ENCODE data around the gene CPS1.
A peak's percentile ranks its signal among the peaks of the same experiment; 100 is the strongest.

The CPS1 gene

GRCh38 chr2:210617732-210618330 is 61.4 kb downstream of the CPS1 start:
- H3K27me3 Mint-ChIP-seq = no peaks in the 10 kb centered on the region
- no peaks in the 10 kb centered on the region for H3K9me3 Mint-ChIP-seq
- ATAC-seq (no peak), DNase-seq (no peak)
- H3K27ac Mint-ChIP-seq = no peak overlapping the region
- H3K4me3 Mint-ChIP-seq = no peak overlapping the region
- H3K4me1 Mint-ChIP-seq = no peaks in the 10 kb centered on the region

GRCh38 chr2:210620456-210620855 is 64.1 kb downstream of the CPS1 start:
- Mint-ChIP-seq H3K27me3 (no peaks in the 10 kb centered on the region), H3K9me3 (no peaks in the 10 kb centered on the region), H3K4me3 (no peak overlapping the region), H3K4me1 (no peaks in the 10 kb centered on the region), H3K27ac (no peak overlapping the region)
- ATAC-seq (no peak), DNase-seq (no peak)

- Mint-ChIP-seq H3K4me1 (no peaks in the 10 kb centered on the region), H3K27ac (no peak overlapping the region), H3K4me3 (no peak overlapping the region), H3K27me3 (no peaks in the 10 kb centered on the region), H3K9me3 (no peaks in the 10 kb centered on the region)
- ATAC-seq (no peak), DNase-seq (no peak)
These were observed 67.1 kb downstream of the CPS1 start for GRCh38 chr2:210623506-210623905.

- no peak for ATAC-seq
- no peaks in the 10 kb centered on the region for H3K27me3 Mint-ChIP-seq
- H3K4me3 Mint-ChIP-seq = no peak overlapping the region
- no peaks in the 10 kb centered on the region for H3K9me3 Mint-ChIP-seq
- H3K27ac Mint-ChIP-seq = no peak overlapping the region
- no peaks in the 10 kb centered on the region for H3K4me1 Mint-ChIP-seq
- DNase-seq = no peak
These were observed 70.5 kb downstream of the CPS1 start for GRCh38 chr2:210626849-210627248.

- ATAC-seq = no peak
- H3K4me3 Mint-ChIP-seq = no peak overlapping the region
- H3K27me3 Mint-ChIP-seq = no peaks in the 10 kb centered on the region
- H3K4me1 Mint-ChIP-seq = no peaks in the 10 kb centered on the region
- DNase-seq = no peak
- no peak overlapping the region for H3K27ac Mint-ChIP-seq
- no peaks in the 10 kb centered on the region for H3K9me3 Mint-ChIP-seq
These were observed 74.6 kb downstream of the CPS1 start for GRCh38 chr2:210630873-210631560.

- H3K4me3 Mint-ChIP-seq = no peak overlapping the region
- no peak overlapping the region for H3K27ac Mint-ChIP-seq
- no peaks in the 10 kb centered on the region for H3K27me3 Mint-ChIP-seq
- no peak for ATAC-seq
- peaks cover 0 to 4% of the 10 kb centered on the region in 2 donors for H3K9me3 Mint-ChIP-seq
- DNase-seq = no peak
- no peaks in the 10 kb centered on the region for H3K4me1 Mint-ChIP-seq
These were observed 77.3 kb downstream of the CPS1 start for GRCh38 chr2:210633699-210634098.

GRCh38 chr2:210635257-210635656 is 78.9 kb downstream of the CPS1 start:
- H3K27me3 Mint-ChIP-seq = no peaks in the 10 kb centered on the region
- ATAC-seq (peak; percentile 28), DNase-seq (no peak)
- no peak overlapping the region for H3K27ac Mint-ChIP-seq
- peaks cover 0 to 4% of the 10 kb centered on the region in 2 donors for H3K9me3 Mint-ChIP-seq
- no peak overlapping the region for H3K4me3 Mint-ChIP-seq
- no peaks in the 10 kb centered on the region for H3K4me1 Mint-ChIP-seq

- Mint-ChIP-seq H3K4me3 (no peak overlapping the region), H3K9me3 (peaks cover 0 to 4% of the 10 kb centered on the region in 2 donors), H3K27ac (no peak overlapping the region), H3K27me3 (no peaks in the 10 kb centered on the region), H3K4me1 (no peaks in the 10 kb centered on the region)
- ATAC-seq (no peak), DNase-seq (no peak)
These were observed 85.9 kb downstream of the CPS1 start for GRCh38 chr2:210642333-210642732.

GRCh38 chr2:210647151-210647550 is 90.8 kb downstream of the CPS1 start:
- Mint-ChIP-seq H3K27ac (no peak overlapping the region), H3K9me3 (no peaks in the 10 kb centered on the region), H3K27me3 (no peaks in the 10 kb centered on the region), H3K4me3 (no peak overlapping the region), H3K4me1 (no peaks in the 10 kb centered on the region)
- DNase-seq (no peak), ATAC-seq (no peak)

- no peak overlapping the region for H3K27ac Mint-ChIP-seq
- H3K9me3 Mint-ChIP-seq = no peaks in the 10 kb centered on the region
- no peak for DNase-seq
- H3K27me3 Mint-ChIP-seq = no peaks in the 10 kb centered on the region
- H3K4me1 Mint-ChIP-seq = no peaks in the 10 kb centered on the region
- no peak overlapping the region for H3K4me3 Mint-ChIP-seq
- no peak for ATAC-seq
These were observed 97.7 kb downstream of the CPS1 start for GRCh38 chr2:210654091-210654490.

- no peak overlapping the region for H3K4me3 Mint-ChIP-seq
- H3K9me3 Mint-ChIP-seq = peaks cover 0 to 8% of the 10 kb centered on the region in 2 donors
- no peak for ATAC-seq
- no peak overlapping the region for H3K27ac Mint-ChIP-seq
- DNase-seq = no peak
- no peaks in the 10 kb centered on the region for H3K4me1 Mint-ChIP-seq
- H3K27me3 Mint-ChIP-seq = no peaks in the 10 kb centered on the region
These were observed 99.0 kb downstream of the CPS1 start for GRCh38 chr2:210655229-210655975.

GRCh38 chr2:210657874-210658273 is 101.5 kb downstream of the CPS1 start:
- ATAC-seq (no peak), DNase-seq (no peak)
- H3K27ac Mint-ChIP-seq = no peak overlapping the region
- no peaks in the 10 kb centered on the region for H3K4me1 Mint-ChIP-seq
- H3K27me3 Mint-ChIP-seq = no peaks in the 10 kb centered on the region
- H3K4me3 Mint-ChIP-seq = no peak overlapping the region
- H3K9me3 Mint-ChIP-seq = peaks cover 0 to 12% of the 10 kb centered on the region in 2 donors

GRCh38 chr2:210660751-210661150 is 104.4 kb downstream of the CPS1 start:
- Mint-ChIP-seq H3K4me1 (no peaks in the 10 kb centered on the region), H3K9me3 (peaks cover 0 to 12% of the 10 kb centered on the region in 2 donors), H3K4me3 (no peak overlapping the region), H3K27ac (no peak overlapping the region), H3K27me3 (no peaks in the 10 kb centered on the region)
- no peak for ATAC-seq
- no peak for DNase-seq

- H3K27me3 Mint-ChIP-seq = no peaks in the 10 kb centered on the region
- no peak overlapping the region for H3K27ac Mint-ChIP-seq
- DNase-seq = no peak
- H3K4me1 Mint-ChIP-seq = no peaks in the 10 kb centered on the region
- no peak overlapping the region for H3K4me3 Mint-ChIP-seq
- H3K9me3 Mint-ChIP-seq = peaks cover 0 to 12% of the 10 kb centered on the region in 2 donors
- ATAC-seq = no peak
These were observed 106.2 kb downstream of the CPS1 start for GRCh38 chr2:210662560-210662959.

GRCh38 chr2:210663631-210664089 is 107.3 kb downstream of the CPS1 start:
- no peak overlapping the region for H3K27ac Mint-ChIP-seq
- no peak overlapping the region for H3K4me3 Mint-ChIP-seq
- no peaks in the 10 kb centered on the region for H3K27me3 Mint-ChIP-seq
- ATAC-seq = no peak
- peaks cover 0 to 12% of the 10 kb centered on the region in 2 donors for H3K9me3 Mint-ChIP-seq
- no peak for DNase-seq
- no peaks in the 10 kb centered on the region for H3K4me1 Mint-ChIP-seq

GRCh38 chr2:210667711-210668110 is 111.3 kb downstream of the CPS1 start:
- no peaks in the 10 kb centered on the region for H3K9me3 Mint-ChIP-seq
- DNase-seq = no peak
- no peak overlapping the region for H3K27ac Mint-ChIP-seq
- no peak overlapping the region for H3K4me3 Mint-ChIP-seq
- no peak for ATAC-seq
- no peaks in the 10 kb centered on the region for H3K4me1 Mint-ChIP-seq
- no peaks in the 10 kb centered on the region for H3K27me3 Mint-ChIP-seq

Data from stimulated activated naive CD8-positive, alpha-beta T cell treated with anti-CD3 and anti-CD28 coated beads, Interleukin-15, amount 100 ng/mL, for 72 hours (primary cell).